Stimulated activated CD4-positive, alpha-beta T cell treated with anti-CD3 and anti-CD28 coated beads, Interleukin-4, amount 100 ng/mL, for 1 hour (primary cell): ENCODE results near the gene SMYD3.
"Not testable (repeated sequence)": the region's sequence is repeated elsewhere in the genome, so short reads cannot be mapped to it uniquely, and the experiment has no call there.

Source experiments
- DNase-seq: peaks from one replicate; pipeline ENCODE4 v3.0.0-alpha.2; 2020

The SMYD3 gene

GRCh38 chr1:245809361-245809760 lies 697.7 kb downstream of the SMYD3 start:
- no peak for DNase-seq

- DNase-seq = no peak
Observed at GRCh38 chr1:245807954-245808719, 698.9 kb downstream of the SMYD3 start.

- no peak for DNase-seq
Observed at GRCh38 chr1:245807306-245807705, 699.8 kb downstream of the SMYD3 start.

GRCh38 chr1:245805532-245805931 lies 701.5 kb downstream of the SMYD3 start:
- no peak for DNase-seq

- DNase-seq = no peak
Observed at GRCh38 chr1:245804696-245805095, 702.4 kb downstream of the SMYD3 start.

- DNase-seq = no peak
Observed at GRCh38 chr1:245803666-245804037, 703.4 kb downstream of the SMYD3 start.

- no peak for DNase-seq
Observed at GRCh38 chr1:245802941-245803665, 704.0 kb downstream of the SMYD3 start.

GRCh38 chr1:245800901-245801605 lies 706.0 kb downstream of the SMYD3 start:
- no peak for DNase-seq

- DNase-seq = no peak
Observed at GRCh38 chr1:245798349-245798711, 708.7 kb downstream of the SMYD3 start.

- no peak for DNase-seq
Observed at GRCh38 chr1:245797592-245798348, 709.3 kb downstream of the SMYD3 start.

GRCh38 chr1:245791410-245792312 lies 715.4 kb downstream of the SMYD3 start:
- DNase-seq = no peak

- DNase-seq = no peak
Observed at GRCh38 chr1:245790441-245790840, 716.6 kb downstream of the SMYD3 start.

- DNase-seq = no peak
Observed at GRCh38 chr1:245788886-245789285, 718.2 kb downstream of the SMYD3 start.

GRCh38 chr1:245788269-245788668 lies 718.8 kb downstream of the SMYD3 start:
- DNase-seq = no peak

GRCh38 chr1:245786948-245787347 lies 720.1 kb downstream of the SMYD3 start:
- DNase-seq = no peak

- DNase-seq = no peak
Observed at GRCh38 chr1:245779797-245780755, 727.0 kb downstream of the SMYD3 start.

GRCh38 chr1:245777752-245778151 lies 729.3 kb downstream of the SMYD3 start:
- no peak for DNase-seq

GRCh38 chr1:245776694-245777332 lies 730.3 kb downstream of the SMYD3 start:
- DNase-seq = no peak

GRCh38 chr1:245776139-245776538 lies 730.9 kb downstream of the SMYD3 start:
- no peak for DNase-seq

GRCh38 chr1:245774931-245775330 lies 732.1 kb downstream of the SMYD3 start:
- not testable (repeated sequence) for DNase-seq
